Stomach (tissue), 9 donors: ENCODE results near the gene SPDEF. TPM values are rescaled to one million over a fixed set of nuclear protein-coding genes. Genes with fewer than 3 reads are reported as not detected.

Experiments
- DNase-seq, 2 donors: peaks; one replicate each; pipeline versions ENCODE4 v3.0.0 to v3.0.0-alpha.2; 2013 to 2019
- H3K27ac ChIP-seq, 5 donors: fragments of 200-600 bp in 4 of 5; sonication (generic) in 4 of 5; one replicate each; pipeline ENCODE4 v1.5.1; 2013 to 2019; ENCODE audit warnings: mild to moderate bottlenecking in 1 of 5, moderate library complexity in 1 of 5
- H3K27me3 ChIP-seq, 3 donors: fragments of 200-600 bp; sonication (generic); one replicate each; pipeline ENCODE4 v1.5.1; 2017 to 2019; ENCODE audit warnings: mixed run types in 1 of 3
- H3K36me3 ChIP-seq, 4 donors: fragments of 200-600 bp; sonication (generic); 1 replicate in 3 of 4; 2 replicates in 1 of 4; pipeline ENCODE4 v1.5.1; 2016 to 2019
- H3K4me1 ChIP-seq, 4 donors: fragments of 200-600 bp; sonication (generic); one replicate each; pipeline ENCODE4 v1.5.1; 2016 to 2019
- H3K4me3 ChIP-seq, 4 donors: fragments of 200-600 bp; sonication (generic) in 3 of 4; one replicate each; pipeline ENCODE4 v1.5.1; 2016 to 2019; ENCODE audit warnings: mild to moderate bottlenecking in 1 of 4
- H3K9me3 ChIP-seq, 4 donors: fragments of 200-600 bp; sonication (generic); one replicate each; pipeline ENCODE4 v1.5.1; 2016 to 2019
- CTCF ChIP-seq, 7 experiments: fragments of 450-650 bp in 4 of 7; fragments of 200-600 bp in 3 of 7; sonication (generic) in 3 of 7; IDR thresholded peaks; one replicate each; pipeline ENCODE4 v1.5.1; 2016 to 2019; ENCODE audit warnings: antibody characterized with exemption in 7 of 7, control low read depth in 2 of 7, mild to moderate bottlenecking in 1 of 7
- EP300 ChIP-seq: sonication (generic); formaldehyde crosslinking; IDR thresholded peaks from one replicate; pipeline ENCODE4 v1.6.1; 2017; ENCODE audit warnings: antibody characterized with exemption
- POLR2A ChIP-seq, 4 donors: fragments of 450-650 bp; IDR thresholded peaks; one replicate each; pipeline ENCODE4 v1.6.1; 2016; ENCODE audit warnings: antibody characterized with exemption in 4 of 4, control low read depth in 2 of 4, mild to moderate bottlenecking in 1 of 4, moderate library complexity in 1 of 4
- POLR2AphosphoS5 ChIP-seq, 3 donors: sonication (generic); formaldehyde crosslinking; IDR thresholded peaks; one replicate each; pipeline ENCODE4 v1.6.1; 2016; ENCODE audit warnings: antibody characterized with exemption in 3 of 3
- WGBS, 5 donors: extraction: QIAGEN DNeasy Blood & Tissue Kit in 3 of 5; methylation state at CpG; one replicate each; pipeline versions ENCODE4 v1.1.5 to v1.1.7; 2013 to 2018; 5-methylcytosine and 5-hydroxymethylcytosine counted together
- intact Hi-C: fragments of 100-400 bp; cut with DNase I; formaldehyde crosslinking; loops from one replicate; pipeline ENCODE4 v1.15.1; 2023; ENCODE audit warnings: low total_unique reads
- polyA plus RNA-seq, 3 donors: library from polyadenylated mRNA; stranded (reverse); fragments of 200-250 nt; gene quantifications; one replicate each; pipeline ENCODE4 v1.2.3, GENCODE V29; 2013
- total RNA-seq, 5 donors: library from RNA; depleted of rRNA; stranded (reverse); fragments of >200 nt; gene quantifications; one replicate each; pipeline versions ENCODE4 v1.1.0 to v1.2.3, GENCODE V29; 2014 to 2016
- donor health status: healthy with polysubstance abuse.
- donor health status: Bipolar disorder and iron deficiency.
- donor health status: healthy.

SPDEF gene
- total and polyA plus RNA-seq, 8 donors, result 2.2 to 129 (median 31.4) TPM

GRCh38 chr6:34538581-34538980 lies 17.5 kb downstream of the SPDEF start:
- WGBS, 5 donors, result 61 to 69% (median 64%) methylated on average over 5 to 6 of the region's 6 CpGs
- Histone ChIP-seq H3K36me3 (no peaks in the 10 kb centered on the region), H3K4me1 (peaks cover 8 to 34% (median 21%) of the 10 kb centered on the region in 4 donors), H3K9me3 (no peaks in the 10 kb centered on the region), H3K27ac (no peak overlapping the region), H3K27me3 (no peaks in the 10 kb centered on the region), H3K4me3 (no peak overlapping the region)
- TF ChIP-seq POLR2AphosphoS5 (IDR thresholded peaks at IDR 0.05) (no peak), CTCF (IDR thresholded peaks at IDR 0.05) (no peak), EP300 (no peak), POLR2A (IDR thresholded peaks at IDR 0.05) (no peak)
- intact Hi-C loops, result no loop called here
- DNase-seq, result no peak

GRCh38 chr6:34537922-34538550 lies 18.1 kb downstream of the SPDEF start:
- intact Hi-C loops, result no loop called here
- Histone ChIP-seq H3K9me3 (no peaks in the 10 kb centered on the region), H3K27me3 (no peaks in the 10 kb centered on the region), H3K4me1 (peaks cover 8 to 34% (median 20%) of the 10 kb centered on the region in 4 donors), H3K27ac (no peak overlapping the region), H3K4me3 (no peak overlapping the region), H3K36me3 (no peaks in the 10 kb centered on the region)
- TF ChIP-seq POLR2AphosphoS5 (IDR thresholded peaks at IDR 0.05) (no peak), POLR2A (IDR thresholded peaks at IDR 0.05) (no peak), CTCF (IDR thresholded peaks at IDR 0.05) (no peak), EP300 (no peak)
- no peak for DNase-seq
- 73 to 85% (median 76%) methylated on average over 16 to 19 of the region's 19 CpGs for WGBS, 5 donors

- Histone ChIP-seq H3K9me3 (no peaks in the 10 kb centered on the region), H3K27me3 (no peaks in the 10 kb centered on the region), H3K36me3 (no peaks in the 10 kb centered on the region), H3K4me3 (no peak overlapping the region), H3K27ac (no peak overlapping the region), H3K4me1 (peaks cover 8 to 34% (median 20%) of the 10 kb centered on the region in 4 donors)
- no peak for TF ChIP-seq POLR2AphosphoS5 (IDR thresholded peaks at IDR 0.05)
- no peak for TF ChIP-seq CTCF (IDR thresholded peaks at IDR 0.05)
- no peak for TF ChIP-seq EP300
- TF ChIP-seq POLR2A (IDR thresholded peaks at IDR 0.05), result no peak
- 61 to 78% (median 74%) methylated on average over 14 to 15 of the region's 15 CpGs for WGBS, 5 donors
- intact Hi-C loops, result no loop called here
- DNase-seq, result no peak
Measured at GRCh38 chr6:34536959-34537848, 18.9 kb downstream of the SPDEF start.

GRCh38 chr6:34536251-34536958 lies 19.7 kb downstream of the SPDEF start:
- peaks cover 8 to 34% (median 20%) of the 10 kb centered on the region in 4 donors for H3K4me1 ChIP-seq
- H3K4me3 ChIP-seq, result no peak overlapping the region
- 24 to 59% (median 40%) methylated on average over 2 to 3 of the region's 3 CpGs for WGBS, 5 donors
- H3K9me3 ChIP-seq, result no peaks in the 10 kb centered on the region
- intact Hi-C loops, result no loop called here
- H3K27ac ChIP-seq, result peak overlapping the region in 2 of 5 donors; percentile 1 to 13
- peak; percentile 66 to 90 for DNase-seq
- H3K27me3 ChIP-seq, result no peaks in the 10 kb centered on the region
- TF ChIP-seq EP300 (no peak), CTCF (IDR thresholded peaks at IDR 0.05) (no peak)
- no peaks in the 10 kb centered on the region for H3K36me3 ChIP-seq
